Stimulated activated naive CD4-positive, alpha-beta T cell (primary cell): Measurements from ENCODE around the gene CUEDC1.

Experiments
- DNase-seq, 6 experiments: peaks; one replicate each; lab custom pipeline; 2025; lab: John Stamatoyannopoulos, UW

Gene CUEDC1

GRCh38 chr17:57957120-57957850 is 2.1 kb upstream of the CUEDC1 start:
- DNase-seq = no peak

- peak in 5 of 6 experiments; percentile 5 to 23 (median 20) for DNase-seq
Observed at GRCh38 chr17:57956291-57957119, 1.3 kb upstream of the CUEDC1 start.

- DNase-seq = peak in 1 of 6 experiments; percentile 23
Observed at GRCh38 chr17:57954397-57955182, 622 bp downstream of the CUEDC1 start.

GRCh38 chr17:57953705-57954396 is 1.4 kb downstream of the CUEDC1 start:
- DNase-seq = no peak

GRCh38 chr17:57953219-57953618 is 2.0 kb downstream of the CUEDC1 start:
- DNase-seq = no peak

- DNase-seq = no peak
Observed at GRCh38 chr17:57949649-57950048, 5.6 kb downstream of the CUEDC1 start.

GRCh38 chr17:57948555-57949420 is 6.4 kb downstream of the CUEDC1 start:
- DNase-seq = no peak

GRCh38 chr17:57948169-57948554 is 7.0 kb downstream of the CUEDC1 start:
- DNase-seq = no peak

- no peak for DNase-seq
Observed at GRCh38 chr17:57947369-57947768, 7.8 kb downstream of the CUEDC1 start.

- peak in 4 of 6 experiments; percentile 6 to 49 (median 16) for DNase-seq
Observed at GRCh38 chr17:57946798-57947358, 8.3 kb downstream of the CUEDC1 start.

GRCh38 chr17:57945996-57946797 is 9.0 kb downstream of the CUEDC1 start:
- peak in 2 of 6 experiments; percentile 24 to 49 for DNase-seq

- DNase-seq = no peak
Observed at GRCh38 chr17:57944908-57945307, 10.3 kb downstream of the CUEDC1 start.

- no peak for DNase-seq
Observed at GRCh38 chr17:57943645-57944044, 11.6 kb downstream of the CUEDC1 start.

GRCh38 chr17:57943140-57943539 is 12.1 kb downstream of the CUEDC1 start:
- DNase-seq = no peak

- no peak for DNase-seq
Observed at GRCh38 chr17:57941384-57942370, 13.5 kb downstream of the CUEDC1 start.

GRCh38 chr17:57940653-57941329 is 14.4 kb downstream of the CUEDC1 start:
- no peak for DNase-seq

GRCh38 chr17:57940231-57940630 is 15.0 kb downstream of the CUEDC1 start:
- DNase-seq = no peak

- peak in 1 of 6 experiments; percentile 3 for DNase-seq
Observed at GRCh38 chr17:57939797-57940196, 15.4 kb downstream of the CUEDC1 start.
